SHP77 treated with DMSO at 0.1 percent for 48 hours (cell line): ENCODE measurements around the gene EIF4G3.
"Not testable (repeated sequence)": the region's sequence is repeated elsewhere in the genome, so short reads cannot be mapped to it uniquely, and the experiment has no call there.

Experiments used
- DNase-seq: peaks from one replicate; lab custom pipeline; 2025; lab: John Stamatoyannopoulos, UW

The EIF4G3 gene

DNA sequence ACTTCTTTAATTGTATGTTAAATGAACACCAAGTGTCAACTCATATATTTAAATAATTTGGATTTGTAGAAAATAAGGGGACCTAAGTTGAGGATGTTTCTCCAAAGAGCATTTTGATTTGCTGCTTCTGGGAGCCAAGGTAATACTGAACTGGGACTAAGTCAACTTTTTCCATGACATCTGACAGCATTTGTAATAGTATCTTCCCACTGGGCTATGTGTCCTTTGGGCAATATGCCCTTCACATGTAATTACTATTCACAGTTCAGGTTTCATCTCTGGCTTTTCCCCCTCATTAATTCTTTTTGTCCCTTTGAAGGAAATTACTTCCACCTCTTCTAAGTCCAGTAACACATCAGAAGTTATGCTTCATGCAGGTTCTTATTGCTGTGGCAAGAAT lies 352.9 kb downstream of the EIF4G3 start:
- no peak for DNase-seq

DNA sequence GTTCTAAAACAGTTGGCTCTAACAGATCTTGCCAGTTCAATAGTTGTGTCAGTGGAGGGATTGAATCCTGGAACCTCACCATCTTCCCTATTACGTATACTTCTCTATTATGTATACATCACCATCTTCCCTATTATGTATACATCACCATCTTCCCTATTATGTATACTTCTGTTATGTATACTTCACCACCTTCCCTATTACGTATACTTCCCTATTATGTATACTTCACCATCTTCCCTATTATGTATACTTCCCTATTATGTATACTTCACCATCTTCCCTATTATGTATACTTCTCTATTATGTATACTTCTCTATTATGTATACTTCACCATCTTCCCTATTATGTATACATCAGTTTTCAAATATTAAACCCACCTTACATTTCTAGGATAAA lies 355.2 kb downstream of the EIF4G3 start:
- DNase-seq: no peak

DNA sequence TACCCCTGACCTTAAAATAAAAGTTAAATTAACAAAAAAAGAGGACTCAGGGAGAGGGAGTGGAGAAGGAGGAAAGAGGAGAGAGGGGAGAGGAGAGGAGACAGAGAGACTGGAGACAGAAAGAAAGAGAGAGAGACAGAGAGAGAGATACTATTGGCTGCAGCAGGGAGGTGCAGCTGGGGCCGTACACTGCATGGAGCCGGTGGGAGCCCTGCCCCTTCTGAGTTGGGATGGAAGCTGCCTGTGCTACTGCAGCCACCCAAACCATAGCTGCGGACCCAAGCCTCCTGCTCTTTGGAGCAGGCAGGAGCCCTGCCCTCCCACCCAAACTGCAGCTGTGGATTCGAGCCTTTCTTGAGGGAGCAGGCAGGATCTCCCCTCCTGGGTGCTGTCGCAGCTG lies 356.9 kb downstream of the EIF4G3 start:
- no peak for DNase-seq

- DNase-seq: no peak
These were observed 362.2 kb downstream of the EIF4G3 start for GRCh38 chr1:20814534-20814871.

DNA sequence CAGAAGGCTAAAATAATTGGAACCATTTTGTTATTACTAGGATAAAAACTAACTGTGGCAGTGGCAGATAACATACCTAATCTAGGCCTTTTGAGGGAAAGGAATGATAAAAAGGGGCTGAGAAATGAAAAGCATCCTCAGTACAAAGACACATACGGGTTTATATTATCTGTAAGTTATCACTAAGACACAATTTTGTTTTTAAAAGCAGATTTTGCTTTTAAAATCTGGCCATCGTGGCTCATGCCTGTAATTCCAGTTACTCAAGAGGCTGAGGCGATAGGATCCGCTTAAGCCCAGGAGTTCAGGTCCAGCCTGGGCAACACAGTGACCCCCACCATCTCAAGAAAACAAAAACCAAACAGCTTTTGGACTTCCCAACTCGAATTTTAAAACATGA lies 364.8 kb downstream of the EIF4G3 start:
- no peak for DNase-seq

GRCh38 chr1:20793236-20793635 lies 383.5 kb downstream of the EIF4G3 start:
- no peak for DNase-seq

DNA sequence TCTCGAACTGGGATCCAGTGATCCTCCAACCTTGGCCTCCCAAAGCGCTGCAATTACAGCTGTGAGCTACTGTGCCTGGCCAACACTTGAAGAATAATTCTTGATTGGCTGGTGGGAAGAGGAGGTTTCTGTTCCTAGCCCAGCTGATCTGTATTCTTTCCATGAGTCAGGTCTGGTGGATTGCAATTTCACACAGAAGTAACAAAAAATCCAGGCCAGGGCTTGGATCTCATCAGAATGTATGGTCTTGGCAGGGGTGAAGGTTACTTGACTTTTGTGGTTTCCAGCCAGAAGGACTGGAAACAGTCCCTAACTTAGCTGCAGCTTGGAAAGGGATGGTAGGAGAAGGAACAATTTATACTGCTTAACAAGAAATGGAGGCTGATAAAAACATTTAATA lies 384.5 kb downstream of the EIF4G3 start:
- DNase-seq: no peak

DNA sequence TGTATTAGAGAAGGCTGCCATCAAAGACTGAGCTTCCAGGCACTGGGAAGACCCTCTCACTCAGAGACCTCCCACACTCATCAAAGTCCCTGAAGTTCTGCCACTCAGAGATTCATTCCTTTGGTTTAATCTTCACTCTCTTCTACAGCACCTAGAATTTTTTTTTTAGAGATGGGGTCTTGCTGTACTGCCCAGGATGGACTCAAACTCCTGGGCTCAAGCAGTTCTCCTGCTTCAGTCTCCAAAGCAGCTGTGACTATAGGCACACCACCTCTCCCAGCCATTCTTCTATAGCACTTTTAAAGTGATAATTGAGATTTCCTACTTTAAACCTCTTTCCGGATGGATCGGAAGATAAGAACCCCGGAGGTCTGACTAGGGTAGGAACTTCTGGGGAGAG lies 385.9 kb downstream of the EIF4G3 start:
- no peak for DNase-seq

DNA sequence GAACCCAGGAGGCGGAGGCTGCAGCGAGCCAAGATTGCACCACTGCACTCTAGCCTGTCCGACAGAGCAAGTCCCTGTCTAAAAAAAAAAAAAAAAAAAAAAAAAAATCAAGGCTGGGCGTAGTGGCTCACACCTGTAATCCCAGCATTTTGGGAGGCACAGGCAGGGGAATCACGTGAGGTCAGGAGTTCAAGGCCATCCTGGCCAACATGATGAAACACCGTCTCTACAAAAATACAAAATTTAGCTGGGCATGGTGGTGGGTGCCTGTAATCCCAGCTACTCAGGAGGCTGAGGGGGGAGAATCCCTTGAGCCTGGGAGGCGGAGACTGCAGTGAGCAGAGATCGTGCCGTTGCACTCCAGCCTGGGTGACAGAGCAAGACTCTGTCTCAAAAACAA lies 387.1 kb downstream of the EIF4G3 start:
- DNase-seq: not testable (repeated sequence)

DNA sequence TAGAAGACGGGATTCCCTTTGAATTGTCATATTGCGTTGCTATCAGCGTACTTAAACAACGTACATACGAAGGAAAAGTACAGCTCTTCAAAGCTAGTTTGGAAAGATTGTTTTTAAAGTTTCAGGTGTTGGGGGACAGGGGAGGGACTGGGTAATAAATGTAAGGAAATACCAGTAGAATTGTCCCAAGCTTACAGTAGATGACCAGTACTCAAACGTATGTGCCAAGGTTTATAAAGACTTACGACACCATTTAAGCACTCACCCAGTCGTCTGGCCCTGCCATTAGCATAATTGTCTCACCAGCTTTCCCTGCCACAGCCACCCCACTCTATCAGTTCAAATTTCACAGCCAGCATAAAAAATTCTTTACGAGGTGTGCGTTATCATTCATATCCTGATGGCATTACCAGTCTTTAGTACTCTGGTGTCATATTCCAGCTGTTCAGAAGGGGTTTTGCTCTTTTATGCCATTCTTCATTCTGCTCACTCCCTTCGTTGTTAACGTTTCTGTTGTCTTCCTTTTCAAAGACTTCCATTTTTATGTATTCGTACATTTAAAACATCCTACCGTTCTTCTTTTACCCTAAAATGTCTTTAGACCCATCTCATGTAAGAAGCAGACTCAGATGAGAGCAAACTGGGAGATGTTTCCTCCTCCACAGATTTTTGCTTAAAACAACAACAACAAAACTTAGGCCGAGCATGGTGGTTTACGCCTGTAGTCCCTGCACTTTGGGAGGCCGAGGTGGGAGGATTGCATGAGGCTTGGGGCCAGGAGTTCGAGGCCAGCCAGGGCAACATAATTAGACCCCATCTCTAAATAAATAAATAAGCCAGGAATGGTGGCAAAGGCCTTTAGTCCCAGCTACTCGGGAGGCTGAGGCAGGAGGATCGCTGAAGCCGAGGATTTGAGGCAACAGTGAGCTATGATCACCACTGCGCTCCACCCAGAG lies 388.6 kb downstream of the EIF4G3 start:
- peak; percentile 59 for DNase-seq

DNA sequence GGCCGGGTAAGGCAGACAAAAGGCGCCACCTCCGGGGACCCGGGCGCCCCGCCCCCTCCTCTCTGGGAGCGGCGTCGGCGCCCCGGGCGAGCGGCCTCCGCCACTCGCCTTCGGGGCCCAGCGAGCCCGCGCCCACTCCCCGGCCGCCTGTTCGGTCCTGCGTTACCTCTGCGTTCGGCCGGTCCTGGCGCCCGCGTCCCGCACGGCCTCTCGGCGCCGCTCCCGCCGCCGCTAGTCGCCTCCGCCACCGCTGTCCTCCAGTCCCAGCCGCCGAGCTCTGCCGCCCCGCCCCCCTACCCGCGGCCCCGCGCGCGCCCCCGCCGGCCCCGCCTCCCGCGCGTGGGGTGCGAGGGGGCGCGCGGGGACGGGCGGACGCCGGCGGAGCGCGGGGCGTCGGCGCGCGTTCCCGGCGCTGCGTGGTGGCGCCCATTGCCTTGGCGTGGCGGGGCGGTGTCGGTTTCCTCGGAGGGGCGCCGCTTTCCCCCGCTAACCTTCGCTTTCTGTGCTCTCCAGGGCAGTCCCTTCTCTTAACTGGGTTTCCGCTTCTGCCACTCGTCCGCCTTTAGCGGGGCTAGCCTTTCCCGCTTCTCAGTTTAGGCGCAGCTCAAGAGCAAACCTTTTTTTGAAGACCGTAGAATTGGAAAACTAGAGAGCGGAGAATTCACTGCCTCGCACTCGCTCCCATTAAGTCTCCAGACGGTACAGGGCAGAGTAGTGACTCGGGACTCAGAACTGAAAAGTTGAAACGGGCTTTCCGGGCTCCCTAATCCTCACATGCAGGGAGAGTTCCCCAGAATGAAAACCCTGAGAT lies 389.5 kb downstream of the EIF4G3 start, which contains the start of gene HP1BP3:
Gene HP1BP3, minus strand, starts transcription at position 279 of the 811 bp plus-strand sequence. CDS start 6,867 bp downstream, outside the sequence.
- peak; percentile 60 for DNase-seq

DNA sequence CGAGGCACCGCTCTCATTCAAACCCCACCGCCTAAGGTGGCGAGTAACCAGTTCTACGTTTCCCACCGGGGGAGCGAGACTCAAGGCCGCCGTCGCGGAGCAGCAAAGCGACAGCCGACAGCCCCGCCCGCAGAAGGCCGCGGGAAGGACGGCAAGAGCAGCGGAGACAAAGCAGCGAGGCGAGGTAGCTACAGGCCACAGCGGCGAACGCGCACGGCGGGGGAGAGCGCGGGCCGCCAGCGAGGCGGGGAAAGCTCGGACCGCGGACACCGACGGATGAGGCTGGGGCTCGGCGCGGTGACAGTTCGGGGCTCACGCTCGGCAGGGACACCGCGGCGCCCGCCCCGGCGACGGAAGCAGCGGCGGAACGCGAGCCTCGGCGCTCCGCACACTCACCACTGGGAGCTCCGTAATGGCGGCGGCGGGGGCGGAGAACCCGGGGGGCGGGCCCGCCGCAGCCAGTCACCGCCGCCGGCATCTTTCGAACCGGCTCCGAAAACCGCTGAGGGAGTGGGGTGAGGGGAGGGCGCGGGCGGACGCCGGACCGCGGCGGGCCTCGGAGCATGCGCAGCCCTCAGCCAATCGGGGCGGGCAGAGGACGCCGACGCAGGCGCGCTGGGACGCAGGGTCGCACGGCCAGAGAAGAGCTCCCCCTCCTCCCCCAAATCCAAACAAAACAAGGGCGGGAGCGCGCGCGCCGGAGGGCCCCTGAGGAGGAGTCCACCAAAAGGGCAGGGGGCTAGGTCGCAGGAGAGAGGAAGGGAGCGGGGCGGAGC lies 390.3 kb downstream of the EIF4G3 start:
- peak; percentile 88 for DNase-seq

GRCh38 chr1:20785907-20786252 lies 390.8 kb downstream of the EIF4G3 start:
- DNase-seq: no peak

GRCh38 chr1:20775700-20776099 lies 401.0 kb downstream of the EIF4G3 start:
- no peak for DNase-seq

DNA sequence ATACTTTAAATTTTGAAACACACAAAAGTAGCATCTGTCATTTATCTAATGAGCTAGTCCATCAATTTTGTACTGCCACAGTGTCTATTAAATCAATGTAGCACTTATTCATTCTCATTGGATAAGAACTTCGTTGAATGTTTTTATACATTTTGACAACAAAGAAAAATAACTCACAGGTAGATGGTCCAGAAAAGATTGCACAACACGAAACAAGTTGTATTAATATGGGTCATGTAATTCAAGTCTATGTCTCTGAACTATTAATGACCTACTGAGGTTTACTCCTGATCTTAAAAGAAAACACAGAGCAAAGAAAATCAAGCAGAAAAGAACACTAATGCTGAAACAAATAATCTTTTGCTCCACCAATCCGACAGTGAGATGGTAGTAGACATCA lies 404.9 kb downstream of the EIF4G3 start:
- DNase-seq: no peak

DNA sequence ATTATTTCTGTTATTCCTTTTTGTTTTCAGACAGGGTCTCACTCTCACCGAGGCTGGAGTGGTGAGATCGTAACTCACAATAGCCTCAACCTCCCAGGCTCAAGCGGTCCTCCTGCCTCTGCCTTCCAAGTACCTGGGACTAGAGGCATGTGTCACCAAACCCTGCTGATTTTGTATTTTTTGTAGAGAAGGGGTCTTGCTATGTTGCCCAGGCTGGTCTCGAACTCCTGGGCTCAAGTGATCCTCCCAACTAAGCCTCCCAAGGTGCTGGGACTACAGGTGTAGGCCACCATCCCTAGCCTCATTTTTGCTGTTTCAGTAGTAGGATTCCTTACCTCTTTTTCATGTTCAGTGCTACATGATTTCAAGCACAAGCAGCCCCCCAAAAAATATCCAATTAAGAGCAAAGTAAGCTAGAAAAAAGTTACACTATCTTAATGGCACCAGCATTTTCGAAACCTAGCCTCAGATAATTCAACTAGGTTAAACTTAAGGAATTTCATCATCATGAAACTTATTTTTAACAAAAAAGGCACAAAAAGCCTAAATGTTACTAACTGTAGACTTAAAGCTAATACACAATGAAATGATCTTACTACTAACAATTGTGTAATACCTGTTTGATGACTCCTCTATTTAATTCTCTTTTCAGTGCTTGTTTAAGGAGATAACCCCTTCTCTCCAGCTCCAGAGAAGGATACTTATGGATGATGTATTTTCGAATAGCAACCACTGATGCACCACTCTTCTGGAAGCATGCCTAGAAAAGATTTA lies 406.2 kb downstream of the EIF4G3 start:
- DNase-seq: no peak

- DNase-seq: no peak
These were observed 409.4 kb downstream of the EIF4G3 start for GRCh38 chr1:20767271-20767670.

GRCh38 chr1:20763417-20763816 lies 413.3 kb downstream of the EIF4G3 start:
- no peak for DNase-seq

DNA sequence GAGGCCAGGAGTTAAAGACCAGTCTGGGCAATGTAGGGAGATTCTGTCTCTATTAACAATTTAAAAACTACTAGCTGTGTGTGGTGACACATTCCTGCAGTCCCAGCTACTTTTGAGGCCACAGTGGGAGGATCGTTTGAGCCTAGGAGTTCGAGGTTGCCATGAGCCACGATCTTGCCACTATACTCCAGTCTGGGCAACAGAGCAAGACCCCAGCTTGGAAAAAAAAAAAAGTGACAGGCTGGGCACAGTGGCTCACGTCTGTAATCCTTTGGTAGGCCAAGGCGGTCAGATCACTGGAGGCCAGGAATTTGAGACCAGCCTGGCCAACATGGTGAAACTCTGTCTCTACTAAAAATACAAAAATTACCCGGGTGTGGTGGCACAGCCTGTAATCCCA lies 416.4 kb downstream of the EIF4G3 start:
- DNase-seq: no peak
